MM.1S (cell line): ENCODE measurements around the gene AGRP.
A peak's percentile ranks its signal among the peaks of the same experiment; 100 is the strongest.
"Not testable (repeated sequence)": the region's sequence is repeated elsewhere in the genome, so short reads cannot be mapped to it uniquely, and the experiment has no call there.

Source experiments
- DNase-seq: peaks from one replicate; pipeline ENCODE4 v3.0.0-alpha.2; 2015
- H2AFZ ChIP-seq: fragments of 300-600 bp; sonication (generic); 2 replicates; pipeline ENCODE4 v1.6.0; 2016; ENCODE audit warnings: antibody characterized with exemption, low read length
- H3F3A ChIP-seq: fragments of 300-600 bp; sonication (generic); 2 replicates; pipeline ENCODE4 v1.6.1; 2016; ENCODE audit warnings: mild to moderate bottlenecking, antibody characterized with exemption, low read length, moderate library complexity, mixed read lengths; ENCODE audit not compliant: insufficient read depth
- H3K27ac ChIP-seq: fragments of 300-600 bp; sonication (generic); 2 replicates; pipeline ENCODE4 v1.5.1; 2016; ENCODE audit warnings: mild to moderate bottlenecking, low read length
- H3K27me3 ChIP-seq: fragments of 300-600 bp; sonication (generic); replicated peaks from 2 replicates; pipeline ENCODE4 v1.6.0; 2016; ENCODE audit warnings: low read length; ENCODE audit not compliant: insufficient read depth
- H3K36me3 ChIP-seq: fragments of 300-600 bp; sonication (generic); replicated peaks from 2 replicates; pipeline ENCODE4 v1.6.1; 2016; ENCODE audit warnings: mild to moderate bottlenecking, low read length, mixed read lengths; ENCODE audit not compliant: insufficient read depth
- H3K4me1 ChIP-seq: fragments of 300-600 bp; sonication (generic); 2 replicates; pipeline ENCODE4 v1.6.1; 2016; ENCODE audit warnings: low read length, mixed read lengths
- H3K4me2 ChIP-seq: fragments of 300-600 bp; sonication (generic); 2 replicates; pipeline ENCODE4 v1.6.0; 2016; ENCODE audit warnings: low read depth, low read length
- H3K4me3 ChIP-seq: fragments of 300-600 bp; sonication (generic); 2 replicates; pipeline ENCODE4 v1.5.1; 2016; ENCODE audit warnings: low read length, mixed read lengths
- H3K79me2 ChIP-seq: fragments of 300-600 bp; sonication (generic); 2 replicates; pipeline ENCODE4 v1.6.1; 2016; ENCODE audit warnings: mixed run types, low read length, mixed read lengths
- H3K9ac ChIP-seq: fragments of 300-600 bp; sonication (generic); 2 replicates; pipeline ENCODE4 v1.6.1; 2016; ENCODE audit warnings: low read length, mixed read lengths
- H3K9me2 ChIP-seq: fragments of 300-600 bp; sonication (generic); replicated peaks from 2 replicates; pipeline ENCODE4 v1.6.1; 2016; ENCODE audit warnings: mild to moderate bottlenecking, low read length, mixed read lengths; ENCODE audit not compliant: insufficient read depth
- H3K9me3 ChIP-seq: fragments of 300-600 bp; sonication (generic); replicated peaks from 2 replicates; pipeline ENCODE4 v1.6.1; 2016; ENCODE audit warnings: mild to moderate bottlenecking, low read length, mixed read lengths; ENCODE audit not compliant: insufficient read depth
- H4K20me1 ChIP-seq: fragments of 300-600 bp; sonication (generic); 2 replicates; pipeline ENCODE4 v1.6.1; 2016; ENCODE audit warnings: mild to moderate bottlenecking, low read length, moderate library complexity, mixed read lengths; ENCODE audit not compliant: insufficient read depth
- CTCF ChIP-seq: fragments of 300-600 bp; sonication (generic); IDR thresholded peaks from 2 replicates; pipeline ENCODE4 v1.5.1; 2016; ENCODE audit warnings: antibody characterized with exemption, low read length, mixed read lengths
- EZH2 ChIP-seq: fragments of 300-600 bp; sonication (generic); optimal IDR thresholded peaks from 2 replicates; pipeline ENCODE3; 2017; ENCODE audit warnings: low read depth, mild to moderate bottlenecking, antibody characterized with exemption, low read length, mixed read lengths
- EZH2phosphoT487 ChIP-seq: fragments of 300-600 bp; sonication (generic); IDR thresholded peaks from 2 replicates; pipeline ENCODE4 v1.6.1; 2018; ENCODE audit warnings: antibody characterized with exemption, low read length

AGRP gene

GRCh38 chr16:67517155-67517445, 33.8 kb upstream of the AGRP start:
- Histone ChIP-seq H3K27me3 (no peaks in the 10 kb centered on the region), H3K4me3 (no peak overlapping the region), H3K9me2 (no peaks in the 10 kb centered on the region), H2AFZ (no peak overlapping the region), H3K9me3 (no peaks in the 10 kb centered on the region), H4K20me1 (no peaks in the 10 kb centered on the region), H3K4me2 (no peak overlapping the region), H3K9ac (no peak overlapping the region), H3K36me3 (no peaks in the 10 kb centered on the region), H3K27ac (no peak overlapping the region), H3F3A (no peaks in the 10 kb centered on the region), H3K79me2 (no peaks in the 10 kb centered on the region), H3K4me1 (peaks cover 7% of the 10 kb centered on the region)
- no peak for DNase-seq
- TF ChIP-seq EZH2 (no peak), CTCF (no peak), EZH2phosphoT487 (no peak)

GRCh38 chr16:67516296-67517154, 33.2 kb upstream of the AGRP start:
- peaks cover 7% of the 10 kb centered on the region for H3K4me1 ChIP-seq
- H3F3A ChIP-seq = no peaks in the 10 kb centered on the region
- no peaks in the 10 kb centered on the region for H3K79me2 ChIP-seq
- H3K4me3 ChIP-seq = no peak overlapping the region
- H3K9me3 ChIP-seq = no peaks in the 10 kb centered on the region
- H3K9ac ChIP-seq = peak overlapping the region; percentile 10; the same call in 1 of the 2 replicates
- H3K27ac ChIP-seq = no peak overlapping the region; the same call in 1 of the 2 replicates
- peak overlapping the region; percentile 22; the same call in 1 of the 2 replicates for H2AFZ ChIP-seq
- H3K4me2 ChIP-seq = peak overlapping the region; percentile 16; the same call in 1 of the 2 replicates
- no peaks in the 10 kb centered on the region for H3K27me3 ChIP-seq
- H3K36me3 ChIP-seq = no peaks in the 10 kb centered on the region
- no peaks in the 10 kb centered on the region for H4K20me1 ChIP-seq
- TF ChIP-seq EZH2 (no peak), CTCF (no peak), EZH2phosphoT487 (no peak)
- H3K9me2 ChIP-seq = no peaks in the 10 kb centered on the region
- no peak for DNase-seq

- peak overlapping the region; percentile 43; the same call in 1 of the 2 replicates for H3K4me2 ChIP-seq
- H3K4me1 ChIP-seq = peaks cover 7% of the 10 kb centered on the region
- no peak overlapping the region for H3K4me3 ChIP-seq
- H3F3A ChIP-seq = no peaks in the 10 kb centered on the region
- H3K9ac ChIP-seq = no peak overlapping the region
- no peaks in the 10 kb centered on the region for H3K27me3 ChIP-seq
- peak overlapping the region; percentile 55 for H2AFZ ChIP-seq
- H3K27ac ChIP-seq = no peak overlapping the region
- TF ChIP-seq EZH2phosphoT487 = no peak
- peak; percentile 60 for TF ChIP-seq CTCF
- H4K20me1 ChIP-seq = no peaks in the 10 kb centered on the region
- H3K79me2 ChIP-seq = no peaks in the 10 kb centered on the region
- no peaks in the 10 kb centered on the region for H3K9me3 ChIP-seq
- no peaks in the 10 kb centered on the region for H3K9me2 ChIP-seq
- peak; percentile 90 for DNase-seq
- H3K36me3 ChIP-seq = no peaks in the 10 kb centered on the region
Measured at GRCh38 chr16:67514382-67514828, 31.1 kb upstream of the AGRP start.

GRCh38 chr16:67513892-67514291, 30.5 kb upstream of the AGRP start:
- H3K9me3 ChIP-seq, H3K36me3 ChIP-seq, H3K9ac ChIP-seq, H3K27me3 ChIP-seq, H3K4me1 ChIP-seq, H3F3A ChIP-seq, H3K79me2 ChIP-seq, H4K20me1 ChIP-seq, H3K27ac ChIP-seq, H3K9me2 ChIP-seq, DNase-seq, H3K4me3 ChIP-seq: not testable (repeated sequence)
- Histone ChIP-seq H3K4me2 (peak overlapping the region; percentile 43; the same call in 1 of the 2 replicates), H2AFZ (0 out of 2 replicates have a peak overlapping the region, but pooled peaks have one; percentile 55)
